Prostate gland (tissue), 2 donors: ENCODE results near the gene KCNG3. TPM values are rescaled to one million over a fixed set of nuclear protein-coding genes. Genes with fewer than 3 reads are reported as not detected.

ENCODE experiments used
- DNase-seq: peaks from one replicate; pipeline ENCODE4 v3.0.0-alpha.2; 2019; ENCODE audit warnings: low spot score
- H3K27ac ChIP-seq, 2 donors: fragments of 200-600 bp; sonication (generic); 2 replicates each; pipeline ENCODE4 v1.5.1; 2017 to 2019
- H3K27me3 ChIP-seq: fragments of 200-600 bp; sonication (generic); replicated peaks from 2 replicates; pipeline ENCODE4 v1.5.1; 2019; ENCODE audit not compliant: insufficient read depth
- H3K36me3 ChIP-seq, 2 donors: fragments of 200-600 bp; sonication (generic); 1 replicate in 1 of 2; 2 replicates in 1 of 2; pipeline versions ENCODE4 v1.5.1 to v1.8.1; 2017 to 2019
- H3K4me1 ChIP-seq: fragments of 200-600 bp; sonication (generic); replicated peaks from 2 replicates; pipeline ENCODE4 v1.5.1; 2019
- H3K4me3 ChIP-seq, 2 donors: fragments of 200-600 bp; sonication (generic); 2 replicates each; pipeline ENCODE4 v1.5.1; 2017 to 2019
- H3K9me3 ChIP-seq: fragments of 200-600 bp; sonication (generic); 2 replicates; pipeline ENCODE4 v1.5.1; 2017
- POLR2A ChIP-seq: fragments of 450-650 bp; IDR thresholded peaks from one replicate; pipeline ENCODE4 v1.6.1; 2016; ENCODE audit warnings: antibody characterized with exemption, mild to moderate bottlenecking
- POLR2AphosphoS5 ChIP-seq: sonication (generic); formaldehyde crosslinking; IDR thresholded peaks from one replicate; pipeline ENCODE4 v1.6.1; 2017; ENCODE audit warnings: antibody characterized with exemption
- WGBS: methylation state at CpG from one replicate; pipeline ENCODE4 v1.1.5; 2018; 5-methylcytosine and 5-hydroxymethylcytosine counted together
- intact Hi-C: fragments of 100-400 bp; cut with DNase I; formaldehyde crosslinking; loops from one replicate; pipeline ENCODE4 v1.14.2; 2022
- total RNA-seq, 2 donors: library from RNA; depleted of rRNA; stranded (reverse); fragments of >200 nt; gene quantifications; one replicate each; pipeline ENCODE4 v1.1.0, GENCODE V29; 2016
- TF ChIP-seq, protein P1 (sequence below), 4 experiments: fragments of 200-600 bp in 2 of 4; fragments of 450-650 bp in 2 of 4; sonication (generic) in 2 of 4; IDR thresholded peaks; 1 replicate in 3 of 4; 2 replicates in 1 of 4; pipeline ENCODE4 v1.5.1; 2016 to 2019; ENCODE audit warnings: antibody characterized with exemption in 4 of 4, mild to moderate bottlenecking in 2 of 4, moderate library complexity in 2 of 4

KCNG3 gene
- total RNA-seq, 2 donors from 2014 or later = 0.27 to 4.1 TPM

DNA sequence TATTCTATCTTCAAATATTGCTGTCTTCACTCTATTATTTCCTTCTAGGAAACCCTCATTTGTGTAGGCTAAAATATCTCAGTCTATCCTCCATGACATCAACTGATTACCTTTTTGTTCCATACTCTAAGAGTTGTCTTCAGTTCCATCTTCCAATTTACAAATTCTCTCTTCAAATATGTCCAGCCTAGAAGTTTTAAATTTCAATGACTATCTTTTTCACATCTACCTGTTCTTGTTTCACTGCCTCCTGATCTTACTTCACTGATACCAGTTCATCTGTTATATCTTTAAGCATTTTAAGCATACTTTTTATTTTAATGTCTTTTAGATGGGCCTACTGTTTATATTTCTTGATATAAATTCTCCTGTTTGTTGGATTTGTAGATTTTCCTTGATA lies 79.1 kb downstream of the KCNG3 start:
- Histone ChIP-seq H3K4me1 (no peaks in the 10 kb centered on the region), H3K9me3 (no peaks in the 10 kb centered on the region), H3K4me3 (no peak overlapping the region), H3K27me3 (no peaks in the 10 kb centered on the region), H3K27ac (no peak overlapping the region), H3K36me3 (no peaks in the 10 kb centered on the region)
- TF ChIP-seq POLR2AphosphoS5 (no peak), POLR2A (no peak)
- TF ChIP-seq, protein P1, sequence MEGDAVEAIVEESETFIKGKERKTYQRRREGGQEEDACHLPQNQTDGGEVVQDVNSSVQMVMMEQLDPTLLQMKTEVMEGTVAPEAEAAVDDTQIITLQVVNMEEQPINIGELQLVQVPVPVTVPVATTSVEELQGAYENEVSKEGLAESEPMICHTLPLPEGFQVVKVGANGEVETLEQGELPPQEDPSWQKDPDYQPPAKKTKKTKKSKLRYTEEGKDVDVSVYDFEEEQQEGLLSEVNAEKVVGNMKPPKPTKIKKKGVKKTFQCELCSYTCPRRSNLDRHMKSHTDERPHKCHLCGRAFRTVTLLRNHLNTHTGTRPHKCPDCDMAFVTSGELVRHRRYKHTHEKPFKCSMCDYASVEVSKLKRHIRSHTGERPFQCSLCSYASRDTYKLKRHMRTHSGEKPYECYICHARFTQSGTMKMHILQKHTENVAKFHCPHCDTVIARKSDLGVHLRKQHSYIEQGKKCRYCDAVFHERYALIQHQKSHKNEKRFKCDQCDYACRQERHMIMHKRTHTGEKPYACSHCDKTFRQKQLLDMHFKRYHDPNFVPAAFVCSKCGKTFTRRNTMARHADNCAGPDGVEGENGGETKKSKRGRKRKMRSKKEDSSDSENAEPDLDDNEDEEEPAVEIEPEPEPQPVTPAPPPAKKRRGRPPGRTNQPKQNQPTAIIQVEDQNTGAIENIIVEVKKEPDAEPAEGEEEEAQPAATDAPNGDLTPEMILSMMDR (IDR thresholded peaks at IDR 0.05) = no peak
- intact Hi-C loops = no loop called here
- no peak for DNase-seq

DNA sequence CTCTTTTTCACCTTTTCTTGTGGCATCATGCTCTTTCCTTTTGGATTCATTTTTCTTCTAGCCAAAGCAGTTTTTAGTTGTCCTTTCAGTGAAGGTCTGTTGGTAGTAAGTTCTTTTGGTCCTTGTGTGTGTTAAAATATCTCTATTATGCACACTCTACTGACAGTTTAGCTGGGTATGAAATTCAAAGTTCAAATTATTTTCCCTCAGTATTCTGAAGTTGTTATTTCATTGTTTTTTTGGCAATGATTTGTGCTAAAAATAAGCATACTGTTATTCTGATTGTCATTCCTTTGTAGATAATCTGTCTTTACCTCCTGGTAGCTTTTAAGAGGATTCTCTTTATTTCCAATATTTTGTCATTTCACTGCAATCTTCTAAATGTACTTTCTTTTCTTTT lies 79.6 kb downstream of the KCNG3 start:
- TF ChIP-seq POLR2A (no peak), POLR2AphosphoS5 (no peak)
- TF ChIP-seq, protein P1 (IDR thresholded peaks at IDR 0.05) = no peak
- H3K27ac ChIP-seq = no peak overlapping the region
- intact Hi-C loops = no loop called here
- H3K36me3 ChIP-seq = no peaks in the 10 kb centered on the region
- no peaks in the 10 kb centered on the region for H3K4me1 ChIP-seq
- no peak overlapping the region for H3K4me3 ChIP-seq
- H3K27me3 ChIP-seq = no peaks in the 10 kb centered on the region
- no peaks in the 10 kb centered on the region for H3K9me3 ChIP-seq
- no peak for DNase-seq

DNA sequence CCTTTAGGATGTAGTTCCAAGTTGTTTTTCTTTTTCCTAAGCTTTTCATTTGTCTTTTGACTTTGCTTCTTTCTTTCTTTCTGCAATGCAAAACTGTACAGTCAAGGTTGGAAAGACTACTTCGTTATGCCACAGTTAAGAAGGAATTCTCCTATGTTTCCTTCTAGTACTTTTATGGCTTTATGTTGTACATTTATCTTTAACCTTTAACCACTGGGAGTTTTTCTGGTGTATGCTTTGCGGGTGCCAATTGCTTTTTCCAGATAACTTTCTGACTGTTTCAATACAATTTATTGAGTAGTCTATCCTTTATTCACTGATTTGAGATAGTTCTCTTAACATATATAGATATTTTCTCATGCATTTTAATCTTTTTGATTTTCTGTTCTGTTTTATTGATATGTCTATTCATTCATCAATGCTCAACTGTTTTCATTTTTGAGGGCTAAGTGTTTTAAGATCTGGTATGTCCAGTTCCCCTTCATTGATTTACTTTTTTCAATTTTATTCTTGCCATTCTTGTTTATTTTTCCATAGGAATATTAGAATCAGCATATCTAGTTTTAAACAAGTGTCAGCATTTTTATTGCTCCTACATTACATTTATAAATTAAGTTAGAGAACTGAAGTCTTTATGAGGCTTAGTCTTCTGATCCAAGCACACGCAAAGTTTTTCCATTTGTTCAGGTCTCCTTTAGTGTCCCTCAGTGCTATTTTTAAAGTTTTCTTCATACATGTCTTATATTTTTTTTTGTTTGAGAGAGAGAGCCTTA lies 82.9 kb downstream of the KCNG3 start:
- Histone ChIP-seq H3K4me3 (no peak overlapping the region), H3K9me3 (no peaks in the 10 kb centered on the region), H3K27ac (no peak overlapping the region), H3K36me3 (no peaks in the 10 kb centered on the region), H3K4me1 (no peaks in the 10 kb centered on the region), H3K27me3 (no peaks in the 10 kb centered on the region)
- 64% methylated on average over 3 of the region's 3 CpGs for WGBS
- no peak for DNase-seq
- TF ChIP-seq POLR2A (no peak), POLR2AphosphoS5 (no peak)
- TF ChIP-seq, protein P1 (IDR thresholded peaks at IDR 0.05) = no peak
- intact Hi-C loops = no loop called here

DNA sequence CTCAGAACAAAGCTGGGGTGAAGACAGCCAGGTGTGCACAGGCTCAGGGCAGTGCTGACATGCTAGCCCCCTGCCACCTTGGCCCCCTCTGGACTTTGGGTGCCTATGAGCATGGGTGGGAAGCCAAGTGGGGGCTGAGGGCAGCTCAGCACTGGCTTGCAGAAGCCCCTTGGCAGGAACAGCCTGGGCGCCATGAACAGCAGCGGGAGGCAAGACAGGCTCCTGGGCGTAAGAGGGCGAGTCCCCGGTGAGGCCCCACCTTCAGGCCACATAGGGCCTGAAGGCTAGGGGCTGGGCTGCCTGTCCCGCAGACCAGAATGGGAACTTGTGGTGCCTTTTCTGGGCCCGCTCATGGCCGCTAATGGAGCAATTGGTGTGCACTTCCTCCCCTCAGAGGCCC lies 85.8 kb downstream of the KCNG3 start:
- no peaks in the 10 kb centered on the region for H3K36me3 ChIP-seq
- H3K4me3 ChIP-seq = no peak overlapping the region
- intact Hi-C loops = no loop called here
- no peaks in the 10 kb centered on the region for H3K9me3 ChIP-seq
- DNase-seq = no peak
- TF ChIP-seq POLR2A (no peak), POLR2AphosphoS5 (no peak)
- WGBS = 96% methylated on average over 7 of the region's 8 CpGs
- H3K27me3 ChIP-seq = no peaks in the 10 kb centered on the region
- no peak overlapping the region for H3K27ac ChIP-seq
- H3K4me1 ChIP-seq = no peaks in the 10 kb centered on the region

DNA sequence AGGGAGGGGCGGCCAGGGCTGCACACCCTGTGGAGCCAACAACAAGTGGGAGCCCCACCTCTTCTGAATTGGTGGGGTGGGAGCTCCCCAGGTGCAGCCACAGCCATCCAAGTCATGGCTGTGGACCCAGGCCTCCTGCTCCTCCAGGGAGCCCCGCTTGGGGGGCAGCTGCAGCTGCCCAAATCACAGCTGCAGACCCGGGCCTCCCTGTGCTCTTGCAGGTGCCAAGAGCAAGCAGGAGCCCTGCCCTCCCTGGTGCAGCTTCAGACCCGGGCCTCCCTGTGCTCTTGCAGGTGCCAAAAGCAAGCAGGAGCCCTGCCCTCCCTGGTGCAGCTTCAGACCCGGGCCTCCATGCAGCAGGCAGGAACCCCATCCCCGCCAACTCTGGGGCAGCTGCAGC lies 86.3 kb downstream of the KCNG3 start:
- Histone ChIP-seq H3K9me3 (no peaks in the 10 kb centered on the region), H3K4me1 (no peaks in the 10 kb centered on the region), H3K36me3 (no peaks in the 10 kb centered on the region), H3K27me3 (no peaks in the 10 kb centered on the region), H3K27ac (no peak overlapping the region), H3K4me3 (no peak overlapping the region)
- 82% methylated on average over 4 of the region's 6 CpGs for WGBS
- intact Hi-C loops = no loop called here
- no peak for DNase-seq
- TF ChIP-seq, protein P1 (IDR thresholded peaks at IDR 0.05) = no peak
- TF ChIP-seq POLR2AphosphoS5 (no peak), POLR2A (no peak)
